GM23338 (cell line): ENCODE measurements around the gene AXL. TPM values are rescaled to one million over a fixed set of nuclear protein-coding genes. Genes with fewer than 3 reads are reported as not detected.

Source experiments
- ATAC-seq: fragments of 200-7000 bp; cut with Tn5 transposase; 3 replicates; pipeline ENCODE4 v1.9.1; 2020
- DNase-seq: peaks from one replicate; pipeline ENCODE4 v3.0.0-alpha.2; 2015; ENCODE audit warnings: low spot score
- H2AFZ ChIP-seq: fragments of 200-600 bp; sonication (generic); 2 replicates; pipeline ENCODE4 v1.8.0; 2016; ENCODE audit warnings: antibody characterized with exemption, mild to moderate bottlenecking, moderate library complexity
- H3F3A ChIP-seq: fragments of 200-600 bp; sonication (generic); replicated peaks from 2 replicates; pipeline ENCODE4 v1.8.0; 2017; ENCODE audit warnings: antibody characterized with exemption, mixed run types, low read depth
- H3K27ac ChIP-seq: fragments of 200-600 bp; sonication (generic); 2 replicates; pipeline ENCODE4 v1.6.1; 2016; ENCODE audit warnings: low read depth
- H3K27me3 ChIP-seq: fragments of 200-600 bp; sonication (generic); 2 replicates; pipeline ENCODE4 v1.8.0; 2016; ENCODE audit warnings: mild to moderate bottlenecking, mixed run types, moderate library complexity; ENCODE audit not compliant: insufficient read depth
- H3K36me3 ChIP-seq: fragments of 200-600 bp; sonication (generic); 2 replicates; pipeline ENCODE4 v1.8.0; 2016; ENCODE audit warnings: mild to moderate bottlenecking; ENCODE audit not compliant: insufficient read depth
- H3K4me1 ChIP-seq: fragments of 200-600 bp; sonication (generic); 2 replicates; pipeline ENCODE4 v1.8.0; 2016; ENCODE audit warnings: mild to moderate bottlenecking, moderate library complexity; ENCODE audit not compliant: insufficient read depth
- H3K4me2 ChIP-seq: fragments of 200-600 bp; sonication (generic); 2 replicates; pipeline ENCODE4 v1.7.1; 2017; ENCODE audit warnings: mixed run types
- H3K4me3 ChIP-seq: fragments of 200-600 bp; sonication (generic); 2 replicates; pipeline ENCODE4 v1.6.1; 2016; ENCODE audit warnings: mixed run types
- H3K79me2 ChIP-seq: fragments of 200-600 bp; sonication (generic); replicated peaks from 2 replicates; pipeline ENCODE4 v1.8.0; 2017; ENCODE audit warnings: mild to moderate bottlenecking; ENCODE audit not compliant: insufficient read depth
- H3K9me2 ChIP-seq: fragments of 200-600 bp; sonication (generic); 2 replicates; pipeline ENCODE4 v1.8.0; 2017; ENCODE audit not compliant: insufficient read depth
- H4K20me1 ChIP-seq: fragments of 200-600 bp; sonication (generic); replicated peaks from 2 replicates; pipeline ENCODE4 v1.8.0; 2017; ENCODE audit warnings: mild to moderate bottlenecking; ENCODE audit not compliant: insufficient read depth
- H3K27ac Mint-ChIP-seq: 2 replicates; pipeline ENCODE4 v1.8.0; 2020; ENCODE audit warnings: inconsistent platforms, mild to moderate bottlenecking, moderate library complexity, mixed read lengths
- H3K27me3 Mint-ChIP-seq: 3 replicates; pipeline ENCODE4 v1.8.0; 2022; ENCODE audit warnings: low read depth, mild to moderate bottlenecking, moderate library complexity, mixed read lengths, inconsistent platforms; ENCODE audit not compliant: insufficient read depth, poor library complexity
- H3K36me3 Mint-ChIP-seq: 3 replicates; pipeline ENCODE4 v1.8.0; 2021; ENCODE audit warnings: low read depth, mild to moderate bottlenecking, inconsistent platforms, moderate library complexity, mixed read lengths
- H3K4me1 Mint-ChIP-seq: 3 replicates; pipeline ENCODE4 v1.8.0; 2020; ENCODE audit warnings: mild to moderate bottlenecking, inconsistent platforms, mixed read lengths
- H3K4me3 Mint-ChIP-seq: 3 replicates; pipeline ENCODE4 v1.8.0; 2021; ENCODE audit warnings: moderate library complexity, mild to moderate bottlenecking, inconsistent platforms, mixed read lengths
- H3K9me3 Mint-ChIP-seq: 3 replicates; pipeline ENCODE4 v1.8.0; 2020; ENCODE audit warnings: moderate library complexity, mild to moderate bottlenecking, inconsistent platforms, mixed read lengths
- CREB1 ChIP-seq: fragments of 250-450 bp; sonication (Bioruptor Pico); IDR thresholded peaks from 2 replicates; pipeline ENCODE4 v1.5.0; 2020; ENCODE audit warnings: low read depth, mild to moderate bottlenecking, moderate library complexity
- EZH2 ChIP-seq: fragments of 200-600 bp; sonication (generic); IDR thresholded peaks from one replicate; pipeline ENCODE4 v1.8.0; 2017; ENCODE audit warnings: antibody characterized with exemption, mild to moderate bottlenecking, low read depth; ENCODE audit not compliant: unreplicated experiment
- EZH2phosphoT487 ChIP-seq: fragments of 200-600 bp; sonication (generic); IDR thresholded peaks from one replicate; pipeline ENCODE4 v1.8.1; 2018; ENCODE audit warnings: antibody characterized with exemption; ENCODE audit not compliant: unreplicated experiment
- JUNB ChIP-seq: IDR thresholded peaks from one replicate; pipeline ENCODE4 v1.6.1; 2016; ENCODE audit warnings: antibody characterized with exemption; ENCODE audit not compliant: unreplicated experiment
- NANOG ChIP-seq: IDR thresholded peaks from 2 replicates; pipeline ENCODE4 v1.6.1; 2016; ENCODE audit warnings: antibody characterized with exemption, borderline replicate concordance
- POLR2AphosphoS5 ChIP-seq: IDR thresholded peaks from 2 replicates; pipeline ENCODE4 v1.6.1; 2016; ENCODE audit warnings: antibody characterized with exemption, low read depth
- STAT1 ChIP-seq: IDR thresholded peaks from one replicate; pipeline ENCODE4 v1.6.1; 2016; ENCODE audit warnings: antibody characterized with exemption; ENCODE audit not compliant: unreplicated experiment
- ZNF114 ChIP-seq: fragments of 250-450 bp; sonication (Bioruptor Pico); IDR thresholded peaks from 2 replicates; pipeline ENCODE4 v1.5.0; 2020; ENCODE audit warnings: mild to moderate bottlenecking, moderate library complexity
- polyA plus RNA-seq: library from polyadenylated mRNA; unstranded; fragments of >200 nt; fragmentation: Nextera tagmentation; extraction: Ambion mirVana; gene quantifications from 2 replicates; pipeline ENCODE4 v1.2.1, GENCODE V29; 2016
- total RNA-seq: library from RNA; depleted of rRNA; stranded (reverse); fragments of >200 nt; shearing (Covaris generic); gene quantifications from 2 replicates; pipeline ENCODE4 v1.2.3, GENCODE V29; 2014
- TF ChIP-seq, protein P1 (sequence below): fragments of 250-450 bp; sonication (Bioruptor Pico); IDR thresholded peaks from 2 replicates; pipeline ENCODE4 v1.5.0; 2020; ENCODE audit warnings: mild to moderate bottlenecking, moderate library complexity
- TF ChIP-seq, protein P2 (sequence below): IDR thresholded peaks from 2 replicates; pipeline ENCODE4 v1.6.1; 2016; ENCODE audit warnings: antibody characterized with exemption
- TF ChIP-seq, protein P3 (sequence below): IDR thresholded peaks from one replicate; pipeline ENCODE4 v1.6.1; 2018; ENCODE audit warnings: antibody characterized with exemption; ENCODE audit not compliant: unreplicated experiment

AXL gene
- total and polyA plus RNA-seq, 2 experiments from 2014 or later = 9.0 to 28.4 TPM

DNA sequence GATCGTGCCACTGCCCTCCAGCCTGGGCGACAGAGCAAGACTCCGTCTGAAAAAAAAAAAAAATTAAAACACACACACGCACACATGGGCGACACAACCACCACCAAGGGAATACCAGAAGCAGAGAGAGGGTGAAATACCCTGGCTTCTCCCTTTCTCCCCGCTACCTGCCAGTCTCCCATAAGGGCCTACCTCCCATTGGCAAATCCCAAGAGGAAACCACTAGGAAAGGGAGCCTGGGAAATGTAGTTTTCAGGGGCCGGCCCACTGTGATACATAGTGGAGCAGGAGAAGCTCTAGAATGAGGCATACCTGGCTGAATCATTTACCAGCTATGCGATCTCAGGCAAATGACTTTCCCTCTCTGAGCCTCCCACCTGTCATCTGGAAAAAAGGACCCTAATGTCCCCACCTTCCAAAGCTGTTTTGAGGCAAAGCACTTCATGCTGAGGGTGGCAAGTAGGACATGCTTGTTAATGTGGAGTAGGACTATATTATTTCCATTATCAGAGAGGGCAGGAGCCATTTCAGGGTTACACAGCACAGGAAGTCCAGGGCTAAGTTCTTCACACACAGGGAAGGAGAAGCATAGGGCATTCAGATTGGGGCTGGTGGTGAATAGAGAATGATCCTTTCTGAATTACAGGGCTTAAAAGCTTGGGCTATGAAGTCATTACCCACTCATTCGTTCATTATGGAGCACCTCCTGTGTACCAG, 30.8 kb downstream of the AXL start:
- Histone ChIP-seq H3K36me3 (peaks cover 7% of the 10 kb centered on the region; the same call in 1 of the 2 replicates), H4K20me1 (no peaks in the 10 kb centered on the region), H2AFZ (no peak overlapping the region), H3K4me2 (no peak overlapping the region), H3K4me3 (no peak overlapping the region), H3F3A (no peaks in the 10 kb centered on the region), H3K4me1 (no peaks in the 10 kb centered on the region), H3K79me2 (no peaks in the 10 kb centered on the region), H3K27me3 (no peaks in the 10 kb centered on the region), H3K9me2 (no peaks in the 10 kb centered on the region), H3K27ac (no peak overlapping the region)
- no peak overlapping the region for H3K27ac Mint-ChIP-seq
- ATAC-seq (peak; percentile 87), DNase-seq (peak; percentile 71)
- H3K27me3 Mint-ChIP-seq = peaks cover 12% of the 10 kb centered on the region
- TF ChIP-seq JUNB (no peak), NANOG (no peak)
- TF ChIP-seq, protein P1, sequence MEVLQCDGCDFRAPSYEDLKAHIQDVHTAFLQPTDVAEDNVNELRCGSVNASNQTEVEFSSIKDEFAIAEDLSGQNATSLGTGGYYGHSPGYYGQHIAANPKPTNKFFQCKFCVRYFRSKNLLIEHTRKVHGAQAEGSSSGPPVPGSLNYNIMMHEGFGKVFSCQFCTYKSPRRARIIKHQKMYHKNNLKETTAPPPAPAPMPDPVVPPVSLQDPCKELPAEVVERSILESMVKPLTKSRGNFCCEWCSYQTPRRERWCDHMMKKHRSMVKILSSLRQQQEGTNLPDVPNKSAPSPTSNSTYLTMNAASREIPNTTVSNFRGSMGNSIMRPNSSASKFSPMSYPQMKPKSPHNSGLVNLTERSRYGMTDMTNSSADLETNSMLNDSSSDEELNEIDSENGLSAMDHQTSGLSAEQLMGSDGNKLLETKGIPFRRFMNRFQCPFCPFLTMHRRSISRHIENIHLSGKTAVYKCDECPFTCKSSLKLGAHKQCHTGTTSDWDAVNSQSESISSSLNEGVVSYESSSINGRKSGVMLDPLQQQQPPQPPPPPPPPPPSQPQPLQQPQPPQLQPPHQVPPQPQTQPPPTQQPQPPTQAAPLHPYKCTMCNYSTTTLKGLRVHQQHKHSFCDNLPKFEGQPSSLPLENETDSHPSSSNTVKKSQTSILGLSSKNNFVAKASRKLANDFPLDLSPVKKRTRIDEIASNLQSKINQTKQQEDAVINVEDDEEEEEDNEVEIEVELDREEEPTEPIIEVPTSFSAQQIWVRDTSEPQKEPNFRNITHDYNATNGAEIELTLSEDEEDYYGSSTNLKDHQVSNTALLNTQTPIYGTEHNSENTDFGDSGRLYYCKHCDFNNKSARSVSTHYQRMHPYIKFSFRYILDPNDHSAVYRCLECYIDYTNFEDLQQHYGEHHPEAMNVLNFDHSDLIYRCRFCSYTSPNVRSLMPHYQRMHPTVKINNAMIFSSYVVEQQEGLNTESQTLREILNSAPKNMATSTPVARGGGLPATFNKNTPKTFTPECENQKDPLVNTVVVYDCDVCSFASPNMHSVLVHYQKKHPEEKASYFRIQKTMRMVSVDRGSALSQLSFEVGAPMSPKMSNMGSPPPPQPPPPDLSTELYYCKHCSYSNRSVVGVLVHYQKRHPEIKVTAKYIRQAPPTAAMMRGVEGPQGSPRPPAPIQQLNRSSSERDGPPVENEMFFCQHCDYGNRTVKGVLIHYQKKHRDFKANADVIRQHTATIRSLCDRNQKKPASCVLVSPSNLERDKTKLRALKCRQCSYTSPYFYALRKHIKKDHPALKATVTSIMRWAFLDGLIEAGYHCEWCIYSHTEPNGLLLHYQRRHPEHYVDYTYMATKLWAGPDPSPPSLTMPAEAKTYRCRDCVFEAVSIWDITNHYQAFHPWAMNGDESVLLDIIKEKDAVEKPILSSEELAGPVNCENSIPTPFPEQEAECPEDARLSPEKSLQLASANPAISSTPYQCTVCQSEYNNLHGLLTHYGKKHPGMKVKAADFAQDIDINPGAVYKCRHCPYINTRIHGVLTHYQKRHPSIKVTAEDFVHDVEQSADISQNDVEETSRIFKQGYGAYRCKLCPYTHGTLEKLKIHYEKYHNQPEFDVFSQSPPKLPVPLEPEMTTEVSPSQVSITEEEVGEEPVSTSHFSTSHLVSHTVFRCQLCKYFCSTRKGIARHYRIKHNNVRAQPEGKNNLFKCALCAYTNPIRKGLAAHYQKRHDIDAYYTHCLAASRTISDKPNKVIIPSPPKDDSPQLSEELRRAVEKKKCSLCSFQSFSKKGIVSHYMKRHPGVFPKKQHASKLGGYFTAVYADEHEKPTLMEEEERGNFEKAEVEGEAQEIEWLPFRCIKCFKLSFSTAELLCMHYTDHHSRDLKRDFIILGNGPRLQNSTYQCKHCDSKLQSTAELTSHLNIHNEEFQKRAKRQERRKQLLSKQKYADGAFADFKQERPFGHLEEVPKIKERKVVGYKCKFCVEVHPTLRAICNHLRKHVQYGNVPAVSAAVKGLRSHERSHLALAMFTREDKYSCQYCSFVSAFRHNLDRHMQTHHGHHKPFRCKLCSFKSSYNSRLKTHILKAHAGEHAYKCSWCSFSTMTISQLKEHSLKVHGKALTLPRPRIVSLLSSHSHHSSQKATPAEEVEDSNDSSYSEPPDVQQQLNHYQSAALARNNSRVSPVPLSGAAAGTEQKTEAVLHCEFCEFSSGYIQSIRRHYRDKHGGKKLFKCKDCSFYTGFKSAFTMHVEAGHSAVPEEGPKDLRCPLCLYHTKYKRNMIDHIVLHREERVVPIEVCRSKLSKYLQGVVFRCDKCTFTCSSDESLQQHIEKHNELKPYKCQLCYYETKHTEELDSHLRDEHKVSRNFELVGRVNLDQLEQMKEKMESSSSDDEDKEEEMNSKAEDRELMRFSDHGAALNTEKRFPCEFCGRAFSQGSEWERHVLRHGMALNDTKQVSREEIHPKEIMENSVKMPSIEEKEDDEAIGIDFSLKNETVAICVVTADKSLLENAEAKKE = no peak
- TF ChIP-seq, protein P2, sequence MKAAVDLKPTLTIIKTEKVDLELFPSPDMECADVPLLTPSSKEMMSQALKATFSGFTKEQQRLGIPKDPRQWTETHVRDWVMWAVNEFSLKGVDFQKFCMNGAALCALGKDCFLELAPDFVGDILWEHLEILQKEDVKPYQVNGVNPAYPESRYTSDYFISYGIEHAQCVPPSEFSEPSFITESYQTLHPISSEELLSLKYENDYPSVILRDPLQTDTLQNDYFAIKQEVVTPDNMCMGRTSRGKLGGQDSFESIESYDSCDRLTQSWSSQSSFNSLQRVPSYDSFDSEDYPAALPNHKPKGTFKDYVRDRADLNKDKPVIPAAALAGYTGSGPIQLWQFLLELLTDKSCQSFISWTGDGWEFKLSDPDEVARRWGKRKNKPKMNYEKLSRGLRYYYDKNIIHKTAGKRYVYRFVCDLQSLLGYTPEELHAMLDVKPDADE = 0 out of 2 replicates have a peak, but pooled peaks have one; percentile 51
- peaks cover 61% of the 10 kb centered on the region for H3K36me3 Mint-ChIP-seq
- H3K9me3 Mint-ChIP-seq = no peaks in the 10 kb centered on the region
- H3K4me3 Mint-ChIP-seq = no peak overlapping the region
- H3K4me1 Mint-ChIP-seq = no peaks in the 10 kb centered on the region

DNA sequence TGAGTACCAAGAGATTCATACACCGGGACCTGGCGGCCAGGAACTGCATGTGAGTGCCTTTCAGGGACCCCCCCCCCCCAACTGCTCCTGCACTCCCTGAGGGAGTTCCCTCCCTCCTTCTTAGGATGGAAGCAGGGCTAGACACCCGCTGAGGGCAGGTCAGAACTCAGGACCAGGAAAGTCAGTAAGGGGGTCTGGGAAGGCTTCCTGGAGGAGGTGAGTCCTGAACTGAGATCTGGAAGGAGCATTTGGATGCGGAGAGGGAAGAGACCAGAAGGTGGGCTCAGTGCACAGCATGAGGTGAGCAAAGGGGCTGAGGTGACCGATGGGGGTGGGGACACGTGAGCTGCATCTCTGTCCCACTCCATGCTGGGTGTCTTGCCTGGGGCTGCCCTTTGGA, 34.6 kb downstream of the AXL start:
- no peak overlapping the region for H3K4me3 Mint-ChIP-seq
- peaks cover 6% of the 10 kb centered on the region for H3K27me3 Mint-ChIP-seq
- peaks cover 7% of the 10 kb centered on the region; the same call in 1 of the 2 replicates for H3K36me3 ChIP-seq
- ATAC-seq (no peak), DNase-seq (no peak)
- no peaks in the 10 kb centered on the region for H3K4me1 Mint-ChIP-seq
- no peak overlapping the region for H3K4me3 ChIP-seq
- H3K27ac ChIP-seq = no peak overlapping the region
- no peak overlapping the region for H2AFZ ChIP-seq
- no peaks in the 10 kb centered on the region for H3K4me1 ChIP-seq
- H3K27me3 ChIP-seq = no peaks in the 10 kb centered on the region
- H3K36me3 Mint-ChIP-seq = peaks cover 60% of the 10 kb centered on the region
- H3F3A ChIP-seq = no peaks in the 10 kb centered on the region; the same call in 1 of the 2 replicates
- H3K9me3 Mint-ChIP-seq = no peaks in the 10 kb centered on the region
- no peaks in the 10 kb centered on the region for H3K79me2 ChIP-seq
- no peak overlapping the region for H3K4me2 ChIP-seq
- H3K9me2 ChIP-seq = no peaks in the 10 kb centered on the region
- no peaks in the 10 kb centered on the region for H4K20me1 ChIP-seq
- H3K27ac Mint-ChIP-seq = no peak overlapping the region
- TF ChIP-seq CREB1 (CRISPR knock-in tag) = no peak
- TF ChIP-seq EZH2 = no peak
- TF ChIP-seq, protein P3, sequence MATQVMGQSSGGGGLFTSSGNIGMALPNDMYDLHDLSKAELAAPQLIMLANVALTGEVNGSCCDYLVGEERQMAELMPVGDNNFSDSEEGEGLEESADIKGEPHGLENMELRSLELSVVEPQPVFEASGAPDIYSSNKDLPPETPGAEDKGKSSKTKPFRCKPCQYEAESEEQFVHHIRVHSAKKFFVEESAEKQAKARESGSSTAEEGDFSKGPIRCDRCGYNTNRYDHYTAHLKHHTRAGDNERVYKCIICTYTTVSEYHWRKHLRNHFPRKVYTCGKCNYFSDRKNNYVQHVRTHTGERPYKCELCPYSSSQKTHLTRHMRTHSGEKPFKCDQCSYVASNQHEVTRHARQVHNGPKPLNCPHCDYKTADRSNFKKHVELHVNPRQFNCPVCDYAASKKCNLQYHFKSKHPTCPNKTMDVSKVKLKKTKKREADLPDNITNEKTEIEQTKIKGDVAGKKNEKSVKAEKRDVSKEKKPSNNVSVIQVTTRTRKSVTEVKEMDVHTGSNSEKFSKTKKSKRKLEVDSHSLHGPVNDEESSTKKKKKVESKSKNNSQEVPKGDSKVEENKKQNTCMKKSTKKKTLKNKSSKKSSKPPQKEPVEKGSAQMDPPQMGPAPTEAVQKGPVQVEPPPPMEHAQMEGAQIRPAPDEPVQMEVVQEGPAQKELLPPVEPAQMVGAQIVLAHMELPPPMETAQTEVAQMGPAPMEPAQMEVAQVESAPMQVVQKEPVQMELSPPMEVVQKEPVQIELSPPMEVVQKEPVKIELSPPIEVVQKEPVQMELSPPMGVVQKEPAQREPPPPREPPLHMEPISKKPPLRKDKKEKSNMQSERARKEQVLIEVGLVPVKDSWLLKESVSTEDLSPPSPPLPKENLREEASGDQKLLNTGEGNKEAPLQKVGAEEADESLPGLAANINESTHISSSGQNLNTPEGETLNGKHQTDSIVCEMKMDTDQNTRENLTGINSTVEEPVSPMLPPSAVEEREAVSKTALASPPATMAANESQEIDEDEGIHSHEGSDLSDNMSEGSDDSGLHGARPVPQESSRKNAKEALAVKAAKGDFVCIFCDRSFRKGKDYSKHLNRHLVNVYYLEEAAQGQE = no peak
- no peak for TF ChIP-seq JUNB
- TF ChIP-seq ZNF114 = no peak
- TF ChIP-seq POLR2AphosphoS5 = no peak
- no peak for TF ChIP-seq NANOG
- no peak for TF ChIP-seq STAT1
- TF ChIP-seq EZH2phosphoT487 = no peak
